GM23338 (cell line): ENCODE results near the gene MAPK8IP3. TPM values are rescaled to one million over a fixed set of nuclear protein-coding genes. Genes with fewer than 3 reads are reported as not detected.

Source experiments
- ATAC-seq: fragments of 200-7000 bp; cut with Tn5 transposase; 3 replicates; pipeline ENCODE4 v1.9.1; 2020
- DNase-seq: peaks from one replicate; pipeline ENCODE4 v3.0.0-alpha.2; 2015; ENCODE audit warnings: low spot score
- H2AFZ ChIP-seq: fragments of 200-600 bp; sonication (generic); 2 replicates; pipeline ENCODE4 v1.8.0; 2016; ENCODE audit warnings: antibody characterized with exemption, mild to moderate bottlenecking, moderate library complexity
- H3F3A ChIP-seq: fragments of 200-600 bp; sonication (generic); replicated peaks from 2 replicates; pipeline ENCODE4 v1.8.0; 2017; ENCODE audit warnings: antibody characterized with exemption, mixed run types, low read depth
- H3K27ac ChIP-seq: fragments of 200-600 bp; sonication (generic); 2 replicates; pipeline ENCODE4 v1.6.1; 2016; ENCODE audit warnings: low read depth
- H3K27me3 ChIP-seq: fragments of 200-600 bp; sonication (generic); 2 replicates; pipeline ENCODE4 v1.8.0; 2016; ENCODE audit warnings: mild to moderate bottlenecking, mixed run types, moderate library complexity; ENCODE audit not compliant: insufficient read depth
- H3K36me3 ChIP-seq: fragments of 200-600 bp; sonication (generic); 2 replicates; pipeline ENCODE4 v1.8.0; 2016; ENCODE audit warnings: mild to moderate bottlenecking; ENCODE audit not compliant: insufficient read depth
- H3K4me1 ChIP-seq: fragments of 200-600 bp; sonication (generic); 2 replicates; pipeline ENCODE4 v1.8.0; 2016; ENCODE audit warnings: mild to moderate bottlenecking, moderate library complexity; ENCODE audit not compliant: insufficient read depth
- H3K4me2 ChIP-seq: fragments of 200-600 bp; sonication (generic); 2 replicates; pipeline ENCODE4 v1.7.1; 2017; ENCODE audit warnings: mixed run types
- H3K4me3 ChIP-seq: fragments of 200-600 bp; sonication (generic); 2 replicates; pipeline ENCODE4 v1.6.1; 2016; ENCODE audit warnings: mixed run types
- H3K79me2 ChIP-seq: fragments of 200-600 bp; sonication (generic); replicated peaks from 2 replicates; pipeline ENCODE4 v1.8.0; 2017; ENCODE audit warnings: mild to moderate bottlenecking; ENCODE audit not compliant: insufficient read depth
- H3K9me2 ChIP-seq: fragments of 200-600 bp; sonication (generic); 2 replicates; pipeline ENCODE4 v1.8.0; 2017; ENCODE audit not compliant: insufficient read depth
- H4K20me1 ChIP-seq: fragments of 200-600 bp; sonication (generic); replicated peaks from 2 replicates; pipeline ENCODE4 v1.8.0; 2017; ENCODE audit warnings: mild to moderate bottlenecking; ENCODE audit not compliant: insufficient read depth
- H3K27ac Mint-ChIP-seq: 2 replicates; pipeline ENCODE4 v1.8.0; 2020; ENCODE audit warnings: inconsistent platforms, mild to moderate bottlenecking, moderate library complexity, mixed read lengths
- H3K27me3 Mint-ChIP-seq: 3 replicates; pipeline ENCODE4 v1.8.0; 2022; ENCODE audit warnings: low read depth, mild to moderate bottlenecking, moderate library complexity, mixed read lengths, inconsistent platforms; ENCODE audit not compliant: insufficient read depth, poor library complexity
- H3K36me3 Mint-ChIP-seq: 3 replicates; pipeline ENCODE4 v1.8.0; 2021; ENCODE audit warnings: low read depth, mild to moderate bottlenecking, inconsistent platforms, moderate library complexity, mixed read lengths
- H3K4me1 Mint-ChIP-seq: 3 replicates; pipeline ENCODE4 v1.8.0; 2020; ENCODE audit warnings: mild to moderate bottlenecking, inconsistent platforms, mixed read lengths
- H3K4me3 Mint-ChIP-seq: 3 replicates; pipeline ENCODE4 v1.8.0; 2021; ENCODE audit warnings: moderate library complexity, mild to moderate bottlenecking, inconsistent platforms, mixed read lengths
- H3K9me3 Mint-ChIP-seq: 3 replicates; pipeline ENCODE4 v1.8.0; 2020; ENCODE audit warnings: moderate library complexity, mild to moderate bottlenecking, inconsistent platforms, mixed read lengths
- CREB1 ChIP-seq: fragments of 250-450 bp; sonication (Bioruptor Pico); IDR thresholded peaks from 2 replicates; pipeline ENCODE4 v1.5.0; 2020; ENCODE audit warnings: low read depth, mild to moderate bottlenecking, moderate library complexity
- CTCF ChIP-seq, 2 experiments: fragments of 200-600 bp in 1 of 2; sonication (generic) in 1 of 2; conservative IDR thresholded peaks; 2 replicates each; pipeline versions ENCODE4 v1.5.1 to v1.6.1; 2016 to 2017; ENCODE audit warnings: antibody characterized with exemption in 2 of 2, low read depth in 2 of 2, mild to moderate bottlenecking in 2 of 2, moderate library complexity in 1 of 2
- ETS1 ChIP-seq: IDR thresholded peaks from 2 replicates; pipeline ENCODE4 v1.6.1; 2016; ENCODE audit warnings: antibody characterized with exemption
- EZH2 ChIP-seq: fragments of 200-600 bp; sonication (generic); IDR thresholded peaks from one replicate; pipeline ENCODE4 v1.8.0; 2017; ENCODE audit warnings: antibody characterized with exemption, mild to moderate bottlenecking, low read depth; ENCODE audit not compliant: unreplicated experiment
- EZH2phosphoT487 ChIP-seq: fragments of 200-600 bp; sonication (generic); IDR thresholded peaks from one replicate; pipeline ENCODE4 v1.8.1; 2018; ENCODE audit warnings: antibody characterized with exemption; ENCODE audit not compliant: unreplicated experiment
- NANOG ChIP-seq: IDR thresholded peaks from 2 replicates; pipeline ENCODE4 v1.6.1; 2016; ENCODE audit warnings: antibody characterized with exemption, borderline replicate concordance
- STAT1 ChIP-seq: IDR thresholded peaks from one replicate; pipeline ENCODE4 v1.6.1; 2016; ENCODE audit warnings: antibody characterized with exemption; ENCODE audit not compliant: unreplicated experiment
- ZNF331 ChIP-seq: fragments of 250-450 bp; sonication (Bioruptor Pico); IDR thresholded peaks from 2 replicates; pipeline ENCODE4 v1.5.0; 2020; ENCODE audit warnings: low read depth, mild to moderate bottlenecking, moderate library complexity
- polyA plus RNA-seq: library from polyadenylated mRNA; unstranded; fragments of >200 nt; fragmentation: Nextera tagmentation; extraction: Ambion mirVana; gene quantifications from 2 replicates; pipeline ENCODE4 v1.2.1, GENCODE V29; 2016
- total RNA-seq: library from RNA; depleted of rRNA; stranded (reverse); fragments of >200 nt; shearing (Covaris generic); gene quantifications from 2 replicates; pipeline ENCODE4 v1.2.3, GENCODE V29; 2014
- TF ChIP-seq, protein P1 (sequence below): IDR thresholded peaks from one replicate; pipeline ENCODE4 v1.6.1; 2018; ENCODE audit warnings: antibody characterized with exemption; ENCODE audit not compliant: unreplicated experiment

MAPK8IP3 gene
- total and polyA plus RNA-seq, 2 experiments from 2014 or later, result 11.3 to 58.4 TPM

- no peak overlapping the region for H2AFZ ChIP-seq
- no peak overlapping the region for H3K4me2 ChIP-seq
- H3K4me3 ChIP-seq, result no peak overlapping the region
- H3K36me3 ChIP-seq, result no peaks in the 10 kb centered on the region
- no peaks in the 10 kb centered on the region; the same call in 1 of the 2 replicates for H4K20me1 ChIP-seq
- H3F3A ChIP-seq, result no peaks in the 10 kb centered on the region; the same call in 1 of the 2 replicates
- Mint-ChIP-seq H3K4me3 (no peak overlapping the region), H3K27me3 (peaks cover 4% of the 10 kb centered on the region), H3K9me3 (no peaks in the 10 kb centered on the region), H3K4me1 (no peaks in the 10 kb centered on the region), H3K36me3 (peaks cover 6% of the 10 kb centered on the region; the same call in 2 of the 3 replicates), H3K27ac (no peak overlapping the region)
- no peak overlapping the region for H3K27ac ChIP-seq
- H3K9me2 ChIP-seq, result no peaks in the 10 kb centered on the region
- no peak for ATAC-seq
- H3K79me2 ChIP-seq, result no peaks in the 10 kb centered on the region; the same call in 1 of the 2 replicates
- DNase-seq, result no peak
- no peaks in the 10 kb centered on the region for H3K4me1 ChIP-seq
- TF ChIP-seq EZH2, result no peak
- no peak for TF ChIP-seq EZH2phosphoT487
- no peak for TF ChIP-seq CTCF (conservative IDR thresholded peaks at IDR 0.05; ENCODE audit: low read depth in 2 of 2)
- no peak for TF ChIP-seq NANOG
- TF ChIP-seq, protein P1, sequence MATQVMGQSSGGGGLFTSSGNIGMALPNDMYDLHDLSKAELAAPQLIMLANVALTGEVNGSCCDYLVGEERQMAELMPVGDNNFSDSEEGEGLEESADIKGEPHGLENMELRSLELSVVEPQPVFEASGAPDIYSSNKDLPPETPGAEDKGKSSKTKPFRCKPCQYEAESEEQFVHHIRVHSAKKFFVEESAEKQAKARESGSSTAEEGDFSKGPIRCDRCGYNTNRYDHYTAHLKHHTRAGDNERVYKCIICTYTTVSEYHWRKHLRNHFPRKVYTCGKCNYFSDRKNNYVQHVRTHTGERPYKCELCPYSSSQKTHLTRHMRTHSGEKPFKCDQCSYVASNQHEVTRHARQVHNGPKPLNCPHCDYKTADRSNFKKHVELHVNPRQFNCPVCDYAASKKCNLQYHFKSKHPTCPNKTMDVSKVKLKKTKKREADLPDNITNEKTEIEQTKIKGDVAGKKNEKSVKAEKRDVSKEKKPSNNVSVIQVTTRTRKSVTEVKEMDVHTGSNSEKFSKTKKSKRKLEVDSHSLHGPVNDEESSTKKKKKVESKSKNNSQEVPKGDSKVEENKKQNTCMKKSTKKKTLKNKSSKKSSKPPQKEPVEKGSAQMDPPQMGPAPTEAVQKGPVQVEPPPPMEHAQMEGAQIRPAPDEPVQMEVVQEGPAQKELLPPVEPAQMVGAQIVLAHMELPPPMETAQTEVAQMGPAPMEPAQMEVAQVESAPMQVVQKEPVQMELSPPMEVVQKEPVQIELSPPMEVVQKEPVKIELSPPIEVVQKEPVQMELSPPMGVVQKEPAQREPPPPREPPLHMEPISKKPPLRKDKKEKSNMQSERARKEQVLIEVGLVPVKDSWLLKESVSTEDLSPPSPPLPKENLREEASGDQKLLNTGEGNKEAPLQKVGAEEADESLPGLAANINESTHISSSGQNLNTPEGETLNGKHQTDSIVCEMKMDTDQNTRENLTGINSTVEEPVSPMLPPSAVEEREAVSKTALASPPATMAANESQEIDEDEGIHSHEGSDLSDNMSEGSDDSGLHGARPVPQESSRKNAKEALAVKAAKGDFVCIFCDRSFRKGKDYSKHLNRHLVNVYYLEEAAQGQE, result no peak
- no peak for TF ChIP-seq CREB1 (CRISPR knock-in tag)
- no peak for TF ChIP-seq STAT1
- no peak for TF ChIP-seq ZNF331 (CRISPR knock-in tag)
- TF ChIP-seq ETS1, result no peak
- H3K27me3 ChIP-seq, result no peaks in the 10 kb centered on the region
These were observed 109.5 kb downstream of the MAPK8IP3 start for GRCh38 chr16:1815461-1815860.
